Measurements from ENCODE around the gene MED16.

MED16 gene

GRCh38 chr19:867301-867793 lies 25.6 kb downstream of the MED16 start:
- H3K4me2 ChIP-seq (ENCODE audit: insufficient read depth, low read length): no peak overlapping the region

GRCh38 chr19:866769-867300 lies 26.2 kb downstream of the MED16 start:
- H3K4me1 ChIP-seq (ENCODE audit: insufficient read depth, low read length): peaks cover 3% of the 10 kb centered on the region
- DNase-seq (no peak), ATAC-seq (ENCODE audit: insufficient read depth, low read depth) (no peak)
- no peaks in the 10 kb centered on the region for H3K27me3 ChIP-seq (ENCODE audit: insufficient read depth, low read length, poor library complexity)
- TF ChIP-seq CTCF (IDR thresholded peaks at IDR 0.05; ENCODE audit: borderline replicate concordance, extremely low read depth, low read length, poor library complexity, severe bottlenecking): no peak
- TF ChIP-seq EZH2 (IDR thresholded peaks at IDR 0.05; ENCODE audit: borderline replicate concordance, low read depth, low read length, severe bottlenecking): no peak
- H3K4me3 ChIP-seq (ENCODE audit: low read depth in 1 of 2, low read length in 2 of 2): no peak overlapping the region
- peaks cover 41% of the 10 kb centered on the region for H3K36me3 ChIP-seq (ENCODE audit: insufficient read depth, low read length)
- H4K20me1 ChIP-seq (ENCODE audit: insufficient read depth, low read length): peaks cover 4% of the 10 kb centered on the region; the same call in 1 of the 2 replicates
- H2AFZ ChIP-seq (ENCODE audit: low read depth, low read length): no peak overlapping the region
- no peaks in the 10 kb centered on the region for H3K79me2 ChIP-seq (ENCODE audit: insufficient read depth, low read length)
- H3K9ac ChIP-seq (ENCODE audit: low read depth, low read length): no peak overlapping the region
- H3K4me2 ChIP-seq (ENCODE audit: insufficient read depth, low read length): no peak overlapping the region
- no peaks in the 10 kb centered on the region for H3K9me3 ChIP-seq (ENCODE audit: insufficient read depth, low read length, severe bottlenecking)
- no peak overlapping the region for H3K27ac ChIP-seq (ENCODE audit: low read length)

More at GRCh38 chr19:867301-867793, 25.6 kb downstream of the MED16 start:
- H3K4me3 ChIP-seq (ENCODE audit: low read depth in 1 of 2, low read length in 2 of 2): no peak overlapping the region
- no peak for ATAC-seq (ENCODE audit: insufficient read depth, low read depth)
- no peak for TF ChIP-seq EZH2 (IDR thresholded peaks at IDR 0.05; ENCODE audit: borderline replicate concordance, low read depth, low read length, severe bottlenecking)
- no peak for TF ChIP-seq CTCF (IDR thresholded peaks at IDR 0.05; ENCODE audit: borderline replicate concordance, extremely low read depth, low read length, poor library complexity, severe bottlenecking)
- H4K20me1 ChIP-seq (ENCODE audit: insufficient read depth, low read length): peaks cover 9% of the 10 kb centered on the region; the same call in 1 of the 2 replicates
- H3K27ac ChIP-seq (ENCODE audit: low read length): no peak overlapping the region
- no peaks in the 10 kb centered on the region for H3K9me3 ChIP-seq (ENCODE audit: insufficient read depth, low read length, severe bottlenecking)
- peaks cover 3% of the 10 kb centered on the region for H3K4me1 ChIP-seq (ENCODE audit: insufficient read depth, low read length)
- DNase-seq: no peak
- no peaks in the 10 kb centered on the region for H3K79me2 ChIP-seq (ENCODE audit: insufficient read depth, low read length)
- no peaks in the 10 kb centered on the region for H3K27me3 ChIP-seq (ENCODE audit: insufficient read depth, low read length, poor library complexity)
- no peak overlapping the region for H2AFZ ChIP-seq (ENCODE audit: low read depth, low read length)
- H3K9ac ChIP-seq (ENCODE audit: low read depth, low read length): no peak overlapping the region
- peaks cover 43% of the 10 kb centered on the region for H3K36me3 ChIP-seq (ENCODE audit: insufficient read depth, low read length)

GRCh38 chr19:863315-863620 lies 29.7 kb downstream of the MED16 start:
- H3K4me1 ChIP-seq (ENCODE audit: insufficient read depth, low read length): peaks cover 3% of the 10 kb centered on the region
- H2AFZ ChIP-seq (ENCODE audit: low read depth, low read length): no peak overlapping the region; the same call in 1 of the 2 replicates
- ATAC-seq (ENCODE audit: insufficient read depth, low read depth) (no peak), DNase-seq (no peak)
- H3K4me3 ChIP-seq (ENCODE audit: low read depth in 1 of 2, low read length in 2 of 2): no peak overlapping the region
- TF ChIP-seq EZH2 (IDR thresholded peaks at IDR 0.05; ENCODE audit: borderline replicate concordance, low read depth, low read length, severe bottlenecking): no peak
- TF ChIP-seq CTCF (IDR thresholded peaks at IDR 0.05; ENCODE audit: borderline replicate concordance, extremely low read depth, low read length, poor library complexity, severe bottlenecking): no peak
- H3K9me3 ChIP-seq (ENCODE audit: insufficient read depth, low read length, severe bottlenecking): no peaks in the 10 kb centered on the region
- H3K4me2 ChIP-seq (ENCODE audit: insufficient read depth, low read length): peak overlapping the region; percentile 26; the same call in 1 of the 2 replicates
- peaks cover 3% of the 10 kb centered on the region; the same call in 1 of the 2 replicates for H4K20me1 ChIP-seq (ENCODE audit: insufficient read depth, low read length)
- peaks cover 11% of the 10 kb centered on the region for H3K36me3 ChIP-seq (ENCODE audit: insufficient read depth, low read length)
- no peaks in the 10 kb centered on the region for H3K27me3 ChIP-seq (ENCODE audit: insufficient read depth, low read length, poor library complexity)
- no peak overlapping the region for H3K27ac ChIP-seq (ENCODE audit: low read length)
- no peak overlapping the region for H3K9ac ChIP-seq (ENCODE audit: low read depth, low read length)
- H3K79me2 ChIP-seq (ENCODE audit: insufficient read depth, low read length): no peaks in the 10 kb centered on the region
